WTC11 (cell line): ENCODE results near the gene ASGR1. TPM values are rescaled to one million over a fixed set of nuclear protein-coding genes. Genes with fewer than 3 reads are reported as not detected.
"Not testable (repeated sequence)": the region's sequence is repeated elsewhere in the genome, so short reads cannot be mapped to it uniquely, and the experiment has no call there.

Experiments
- ATAC-seq: fragments of 200-7000 bp; cut with Tn5 transposase; 2 replicates; pipeline ENCODE4 v1.10.0; 2021; ENCODE audit warnings: mild to moderate bottlenecking, moderate library complexity
- CTCF ChIA-PET: fragments of 300-600 bp; sonication (Branson Sonifier 250); formaldehyde crosslinking; loops from one replicate; lab custom pipeline; 2021; ENCODE audit warnings: antibody characterized with exemption; lab: Charles Lee
- POLR2A ChIA-PET: fragments of 350-600 bp; sonication (Branson Sonifier 250); formaldehyde crosslinking; loops from one replicate; lab custom pipeline; 2021; ENCODE audit warnings: antibody characterized with exemption; lab: Charles Lee
- DNase-seq: peaks from one replicate; pipeline ENCODE4 v3.0.0; 2021; ENCODE audit warnings: low spot score
- H3K27ac Mint-ChIP-seq: 2 replicates; pipeline ENCODE4 v1.8.0; 2021; ENCODE audit warnings: mixed read lengths
- H3K27me3 Mint-ChIP-seq: 2 replicates; pipeline ENCODE4 v1.8.0; 2021; ENCODE audit warnings: low read depth, mild to moderate bottlenecking, moderate library complexity, mixed read lengths
- H3K36me3 Mint-ChIP-seq: 2 replicates; pipeline ENCODE4 v1.8.0; 2021; ENCODE audit warnings: mixed read lengths
- H3K4me1 Mint-ChIP-seq: 2 replicates; pipeline ENCODE4 v1.8.0; 2022; ENCODE audit warnings: mixed read lengths
- H3K4me3 Mint-ChIP-seq: 2 replicates; pipeline ENCODE4 v1.8.0; 2021; ENCODE audit warnings: mild to moderate bottlenecking, moderate library complexity, mixed read lengths
- H3K9me3 Mint-ChIP-seq: 2 replicates; pipeline ENCODE4 v1.8.0; 2021; ENCODE audit warnings: mixed read lengths
- ATF1 ChIP-seq: sonication (generic); formaldehyde crosslinking; IDR thresholded peaks from 2 replicates; pipeline ENCODE4 v1.8.1; 2023; ENCODE audit warnings: mild to moderate bottlenecking, moderate library complexity, missing genetic modification reagents
- CREB1 ChIP-seq: sonication (generic); formaldehyde crosslinking; IDR thresholded peaks from 2 replicates; pipeline ENCODE4 v1.8.0; 2023; ENCODE audit warnings: mild to moderate bottlenecking, missing genetic modification reagents
- FOXK1 ChIP-seq: sonication (generic); formaldehyde crosslinking; IDR thresholded peaks from 2 replicates; pipeline ENCODE4 v1.8.0; 2022; ENCODE audit warnings: mild to moderate bottlenecking, moderate library complexity, missing genetic modification reagents
- GABPB1 ChIP-seq: sonication (generic); formaldehyde crosslinking; IDR thresholded peaks from 2 replicates; pipeline ENCODE4 v1.8.1; 2023; ENCODE audit warnings: mild to moderate bottlenecking, missing genetic modification reagents
- NFYB ChIP-seq: sonication (generic); formaldehyde crosslinking; conservative IDR thresholded peaks from 2 replicates; pipeline ENCODE4 v1.8.0; 2022; ENCODE audit warnings: low read depth, missing genetic modification reagents
- ZNF121 ChIP-seq: sonication (generic); formaldehyde crosslinking; IDR thresholded peaks from 2 replicates; pipeline ENCODE4 v1.8.0; 2023; ENCODE audit warnings: missing genetic modification reagents
- ZNF263 ChIP-seq: sonication (generic); formaldehyde crosslinking; IDR thresholded peaks from 2 replicates; pipeline ENCODE4 v1.8.1; 2022; ENCODE audit warnings: low read depth, mild to moderate bottlenecking, moderate library complexity, missing genetic modification reagents
- ZNF416 ChIP-seq: fragments of 250-450 bp; sonication (Bioruptor Pico); IDR thresholded peaks from 2 replicates; pipeline ENCODE4 v1.9.0; 2021; ENCODE audit warnings: mild to moderate bottlenecking, inconsistent platforms
- total RNA-seq: library from RNA; stranded (reverse); gene quantifications from 3 replicates; pipeline ENCODE4 v1.2.3, GENCODE V29; 2021
- TF ChIP-seq, protein P1 (sequence below): fragments of 250-450 bp; sonication (Bioruptor Pico); IDR thresholded peaks from 2 replicates; pipeline ENCODE4 v1.9.0; 2021; ENCODE audit warnings: mild to moderate bottlenecking, borderline replicate concordance
- TF ChIP-seq, protein P2 (sequence below): sonication (generic); formaldehyde crosslinking; IDR thresholded peaks from 2 replicates; pipeline ENCODE4 v1.8.0; 2022; ENCODE audit warnings: mild to moderate bottlenecking, missing genetic modification reagents
- TF ChIP-seq, protein P3 (sequence below): sonication (generic); formaldehyde crosslinking; IDR thresholded peaks from 2 replicates; pipeline ENCODE4 v1.8.1; 2023; ENCODE audit warnings: mild to moderate bottlenecking, missing genetic modification reagents, moderate library complexity
- TF ChIP-seq, protein P4 (sequence below): sonication (generic); formaldehyde crosslinking; IDR thresholded peaks from 2 replicates; pipeline ENCODE4 v1.8.1; 2022; ENCODE audit warnings: mild to moderate bottlenecking, missing genetic modification reagents, moderate library complexity, borderline replicate concordance
- TF ChIP-seq, protein P5 (sequence below): sonication (generic); formaldehyde crosslinking; IDR thresholded peaks from 2 replicates; pipeline ENCODE4 v1.8.0; 2022; ENCODE audit warnings: mild to moderate bottlenecking, missing genetic modification reagents
- TF ChIP-seq, protein P6 (sequence below): sonication (generic); formaldehyde crosslinking; IDR thresholded peaks from 2 replicates; pipeline ENCODE4 v1.8.1; 2023; ENCODE audit warnings: mild to moderate bottlenecking, missing genetic modification reagents, moderate library complexity

The ASGR1 gene
- total RNA-seq, 1 experiment from 2014 or later, result 13.3 TPM

DNA sequence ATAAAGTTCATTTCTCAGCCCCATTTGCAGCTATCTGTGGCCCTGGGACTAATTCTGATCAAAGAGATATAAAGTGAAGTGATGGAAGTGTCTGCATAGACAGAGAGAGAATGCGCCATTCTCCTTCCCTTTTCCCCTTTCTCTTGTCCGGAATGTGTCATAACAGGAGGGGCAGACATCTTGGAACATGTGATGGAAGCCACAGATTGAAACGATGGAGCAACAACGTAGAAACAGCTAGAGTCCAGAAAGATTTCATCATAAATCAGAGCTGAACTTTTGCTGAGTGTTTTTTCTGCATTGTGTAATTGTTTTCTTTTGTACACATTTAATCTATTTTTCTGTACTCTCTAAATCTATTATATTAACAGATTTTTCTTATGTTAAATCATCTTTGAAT, 11.3 kb downstream of the ASGR1 start:
- ATAC-seq (no peak), DNase-seq (no peak)
- H3K27ac Mint-ChIP-seq, result no peak overlapping the region
- ChIA-PET POLR2A (interaction anchor here (0.7 kb wide), 1 partner anchor 37 kb away, joined by 3 read pairs; no protein-coding TSS in a partner anchor), CTCF (interaction anchor here (1.5 kb wide), 1 partner anchor 9 kb away, joined by 6 read pairs; no protein-coding TSS in a partner anchor)
- no peak overlapping the region for H3K4me3 Mint-ChIP-seq
- H3K36me3 Mint-ChIP-seq, result peaks cover 9% of the 10 kb centered on the region
- TF ChIP-seq ZNF416 (CRISPR knock-in tag) (no peak), GABPB1 (0 out of 2 replicates have a peak, but pooled peaks have one; percentile 33)
- no peaks in the 10 kb centered on the region; the same call in none of the 2 replicates for H3K27me3 Mint-ChIP-seq
- peaks cover 4% of the 10 kb centered on the region for H3K4me1 Mint-ChIP-seq
- peaks cover 12% of the 10 kb centered on the region for H3K9me3 Mint-ChIP-seq

DNA sequence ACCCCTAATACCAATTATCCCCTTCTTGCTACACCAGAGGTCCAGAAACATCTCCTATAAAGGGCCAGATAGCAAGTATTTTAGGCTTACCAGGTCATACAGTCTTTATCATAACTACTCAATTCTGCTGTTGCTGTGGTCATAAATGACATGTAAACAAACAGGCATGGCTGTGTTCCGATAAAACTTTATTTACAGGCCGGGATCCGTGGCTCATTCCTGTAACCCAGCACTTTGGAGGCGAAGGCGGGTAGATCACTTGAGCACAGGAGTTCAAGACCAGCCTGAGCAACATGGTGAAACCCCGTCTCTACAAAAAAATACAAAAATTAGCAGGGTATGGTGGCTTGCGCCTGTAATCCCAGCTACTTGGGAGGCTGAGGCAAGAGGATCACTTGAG, 12.3 kb downstream of the ASGR1 start:
- Mint-ChIP-seq H3K27me3 (no peaks in the 10 kb centered on the region), H3K4me1 (peaks cover 4% of the 10 kb centered on the region), H3K4me3 (no peak overlapping the region), H3K27ac (no peak overlapping the region), H3K9me3 (peaks cover 12% of the 10 kb centered on the region), H3K36me3 (peaks cover 9% of the 10 kb centered on the region)
- CTCF ChIA-PET, result interaction anchor here (1.5 kb wide), 1 partner anchor 10 kb away, joined by 6 read pairs; no protein-coding TSS in a partner anchor
- ATAC-seq, result no peak
- POLR2A ChIA-PET, result no interaction called here
- no peak for TF ChIP-seq ZNF121
- no peak for TF ChIP-seq CREB1
- no peak for TF ChIP-seq FOXK1 (CRISPR knock-in tag)
- no peak for TF ChIP-seq ATF1 (CRISPR knock-in tag)
- TF ChIP-seq, protein P1, sequence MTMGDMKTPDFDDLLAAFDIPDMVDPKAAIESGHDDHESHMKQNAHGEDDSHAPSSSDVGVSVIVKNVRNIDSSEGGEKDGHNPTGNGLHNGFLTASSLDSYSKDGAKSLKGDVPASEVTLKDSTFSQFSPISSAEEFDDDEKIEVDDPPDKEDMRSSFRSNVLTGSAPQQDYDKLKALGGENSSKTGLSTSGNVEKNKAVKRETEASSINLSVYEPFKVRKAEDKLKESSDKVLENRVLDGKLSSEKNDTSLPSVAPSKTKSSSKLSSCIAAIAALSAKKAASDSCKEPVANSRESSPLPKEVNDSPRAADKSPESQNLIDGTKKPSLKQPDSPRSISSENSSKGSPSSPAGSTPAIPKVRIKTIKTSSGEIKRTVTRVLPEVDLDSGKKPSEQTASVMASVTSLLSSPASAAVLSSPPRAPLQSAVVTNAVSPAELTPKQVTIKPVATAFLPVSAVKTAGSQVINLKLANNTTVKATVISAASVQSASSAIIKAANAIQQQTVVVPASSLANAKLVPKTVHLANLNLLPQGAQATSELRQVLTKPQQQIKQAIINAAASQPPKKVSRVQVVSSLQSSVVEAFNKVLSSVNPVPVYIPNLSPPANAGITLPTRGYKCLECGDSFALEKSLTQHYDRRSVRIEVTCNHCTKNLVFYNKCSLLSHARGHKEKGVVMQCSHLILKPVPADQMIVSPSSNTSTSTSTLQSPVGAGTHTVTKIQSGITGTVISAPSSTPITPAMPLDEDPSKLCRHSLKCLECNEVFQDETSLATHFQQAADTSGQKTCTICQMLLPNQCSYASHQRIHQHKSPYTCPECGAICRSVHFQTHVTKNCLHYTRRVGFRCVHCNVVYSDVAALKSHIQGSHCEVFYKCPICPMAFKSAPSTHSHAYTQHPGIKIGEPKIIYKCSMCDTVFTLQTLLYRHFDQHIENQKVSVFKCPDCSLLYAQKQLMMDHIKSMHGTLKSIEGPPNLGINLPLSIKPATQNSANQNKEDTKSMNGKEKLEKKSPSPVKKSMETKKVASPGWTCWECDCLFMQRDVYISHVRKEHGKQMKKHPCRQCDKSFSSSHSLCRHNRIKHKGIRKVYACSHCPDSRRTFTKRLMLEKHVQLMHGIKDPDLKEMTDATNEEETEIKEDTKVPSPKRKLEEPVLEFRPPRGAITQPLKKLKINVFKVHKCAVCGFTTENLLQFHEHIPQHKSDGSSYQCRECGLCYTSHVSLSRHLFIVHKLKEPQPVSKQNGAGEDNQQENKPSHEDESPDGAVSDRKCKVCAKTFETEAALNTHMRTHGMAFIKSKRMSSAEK, result no peak
- TF ChIP-seq, all 79 proteins: peak for 0
- no peak for DNase-seq

DNA sequence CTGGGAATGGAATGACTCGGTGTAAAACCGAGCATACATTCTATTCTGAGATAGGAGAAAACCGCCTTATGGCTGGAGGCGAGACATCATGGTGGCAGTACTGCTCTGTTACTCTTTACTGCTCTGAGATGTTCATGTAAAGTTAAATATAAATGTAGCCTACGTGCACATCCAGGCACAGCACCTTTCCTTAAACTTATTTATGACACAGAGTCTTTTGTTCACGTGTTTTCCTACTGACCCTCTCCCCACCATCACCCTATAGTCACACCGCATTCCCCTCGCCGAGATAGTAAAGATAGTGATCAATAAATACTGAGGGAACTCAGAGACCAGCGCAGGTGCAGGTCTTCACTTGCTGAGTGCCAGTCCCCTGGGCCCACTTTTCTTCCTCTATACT, 19.6 kb downstream of the ASGR1 start:
- CTCF ChIA-PET, POLR2A ChIA-PET, H3K36me3 Mint-ChIP-seq, H3K4me3 Mint-ChIP-seq, H3K4me1 Mint-ChIP-seq, H3K27ac Mint-ChIP-seq, DNase-seq, H3K9me3 Mint-ChIP-seq, ATAC-seq: not testable (repeated sequence)
- H3K27me3 Mint-ChIP-seq, result peaks cover 27% of the 10 kb centered on the region

DNA sequence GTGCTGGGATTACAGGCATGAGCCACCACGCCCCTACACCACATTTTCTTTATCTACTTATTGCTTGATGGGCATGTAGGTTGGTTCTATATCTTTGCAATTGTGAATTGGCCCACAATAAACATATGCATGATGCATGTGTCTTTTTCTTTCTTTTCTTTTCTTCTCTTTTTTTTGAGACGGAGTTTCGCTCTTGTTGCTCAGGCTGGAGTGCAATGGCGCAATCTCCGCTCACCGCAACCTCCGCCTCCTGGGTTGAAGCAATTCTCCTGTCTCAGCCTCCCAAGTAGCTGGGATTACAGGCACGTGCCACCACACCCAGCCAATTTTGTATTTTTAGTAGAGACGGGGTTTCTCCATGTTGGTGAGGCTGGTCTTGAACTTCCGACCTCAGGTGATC, 20.7 kb downstream of the ASGR1 start:
- H3K36me3 Mint-ChIP-seq, H3K4me3 Mint-ChIP-seq, POLR2A ChIA-PET, H3K27ac Mint-ChIP-seq, DNase-seq, H3K4me1 Mint-ChIP-seq, CTCF ChIA-PET, H3K9me3 Mint-ChIP-seq, ATAC-seq: not testable (repeated sequence)
- H3K27me3 Mint-ChIP-seq, result peaks cover 31% of the 10 kb centered on the region

DNA sequence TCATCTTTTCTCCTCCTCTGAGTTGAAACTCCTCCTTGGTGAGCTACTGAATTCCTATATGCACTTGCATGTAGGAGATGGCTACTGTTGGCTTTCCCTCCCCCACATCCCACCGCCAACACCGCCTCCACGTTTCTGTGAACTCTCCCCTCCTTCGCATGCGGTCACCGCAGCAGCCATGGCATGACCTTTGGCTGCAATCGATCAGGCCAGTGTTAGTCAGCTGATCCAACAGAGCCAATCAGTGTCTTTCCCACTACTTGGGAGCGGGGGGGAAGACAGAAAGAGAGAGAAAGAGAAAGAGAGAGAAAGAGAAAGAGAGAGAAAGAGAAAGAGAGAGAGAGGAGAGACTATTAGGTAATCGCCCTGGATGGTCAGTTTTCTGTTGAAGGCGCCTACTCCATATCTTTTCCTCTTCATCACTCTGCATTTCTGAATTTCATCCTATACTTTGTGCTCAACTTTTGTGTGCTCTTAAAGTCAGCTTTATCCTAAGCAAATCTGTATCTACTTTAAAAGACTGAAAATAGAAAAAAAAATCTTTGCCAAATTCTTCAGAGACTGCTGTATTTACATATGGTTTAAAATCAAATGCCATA, 22.7 kb downstream of the ASGR1 start:
- ChIA-PET POLR2A (interaction anchor here (0.6 kb wide), 1 partner anchor 391 kb away, joined by 3 read pairs; no protein-coding TSS in a partner anchor), CTCF (interaction anchor here (0.9 to 1.2 kb wide), 2 partner anchors 8 to 104 kb away, joined by 3 to 4 read pairs; no protein-coding TSS in a partner anchor)
- Mint-ChIP-seq H3K36me3 (no peaks in the 10 kb centered on the region), H3K4me3 (no peak overlapping the region), H3K9me3 (peaks cover 6% of the 10 kb centered on the region; the same call in 1 of the 2 replicates), H3K27me3 (peaks cover 34% of the 10 kb centered on the region), H3K4me1 (no peaks in the 10 kb centered on the region; the same call in 1 of the 2 replicates), H3K27ac (no peak overlapping the region)
- ATAC-seq, result no peak
- DNase-seq, result no peak
- TF ChIP-seq, protein P2, sequence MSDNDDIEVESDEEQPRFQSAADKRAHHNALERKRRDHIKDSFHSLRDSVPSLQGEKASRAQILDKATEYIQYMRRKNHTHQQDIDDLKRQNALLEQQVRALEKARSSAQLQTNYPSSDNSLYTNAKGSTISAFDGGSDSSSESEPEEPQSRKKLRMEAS (CRISPR knock-in tag), result 0 out of 2 replicates have a peak, but pooled peaks have one; percentile 40
- TF ChIP-seq, protein P3, sequence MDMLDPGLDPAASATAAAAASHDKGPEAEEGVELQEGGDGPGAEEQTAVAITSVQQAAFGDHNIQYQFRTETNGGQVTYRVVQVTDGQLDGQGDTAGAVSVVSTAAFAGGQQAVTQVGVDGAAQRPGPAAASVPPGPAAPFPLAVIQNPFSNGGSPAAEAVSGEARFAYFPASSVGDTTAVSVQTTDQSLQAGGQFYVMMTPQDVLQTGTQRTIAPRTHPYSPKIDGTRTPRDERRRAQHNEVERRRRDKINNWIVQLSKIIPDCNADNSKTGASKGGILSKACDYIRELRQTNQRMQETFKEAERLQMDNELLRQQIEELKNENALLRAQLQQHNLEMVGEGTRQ (CRISPR knock-in tag), result peak; percentile 77
- TF ChIP-seq GABPB1, result peak; percentile 74
- TF ChIP-seq, protein P4, sequence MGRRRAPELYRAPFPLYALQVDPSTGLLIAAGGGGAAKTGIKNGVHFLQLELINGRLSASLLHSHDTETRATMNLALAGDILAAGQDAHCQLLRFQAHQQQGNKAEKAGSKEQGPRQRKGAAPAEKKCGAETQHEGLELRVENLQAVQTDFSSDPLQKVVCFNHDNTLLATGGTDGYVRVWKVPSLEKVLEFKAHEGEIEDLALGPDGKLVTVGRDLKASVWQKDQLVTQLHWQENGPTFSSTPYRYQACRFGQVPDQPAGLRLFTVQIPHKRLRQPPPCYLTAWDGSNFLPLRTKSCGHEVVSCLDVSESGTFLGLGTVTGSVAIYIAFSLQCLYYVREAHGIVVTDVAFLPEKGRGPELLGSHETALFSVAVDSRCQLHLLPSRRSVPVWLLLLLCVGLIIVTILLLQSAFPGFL (CRISPR knock-in tag), result peak; percentile 68; the same call in 1 of the 2 replicates
- TF ChIP-seq, protein P5, sequence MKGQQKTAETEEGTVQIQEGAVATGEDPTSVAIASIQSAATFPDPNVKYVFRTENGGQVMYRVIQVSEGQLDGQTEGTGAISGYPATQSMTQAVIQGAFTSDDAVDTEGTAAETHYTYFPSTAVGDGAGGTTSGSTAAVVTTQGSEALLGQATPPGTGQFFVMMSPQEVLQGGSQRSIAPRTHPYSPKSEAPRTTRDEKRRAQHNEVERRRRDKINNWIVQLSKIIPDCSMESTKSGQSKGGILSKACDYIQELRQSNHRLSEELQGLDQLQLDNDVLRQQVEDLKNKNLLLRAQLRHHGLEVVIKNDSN (CRISPR knock-in tag), result peak; percentile 51; the same call in 1 of the 2 replicates
- TF ChIP-seq, protein P6, sequence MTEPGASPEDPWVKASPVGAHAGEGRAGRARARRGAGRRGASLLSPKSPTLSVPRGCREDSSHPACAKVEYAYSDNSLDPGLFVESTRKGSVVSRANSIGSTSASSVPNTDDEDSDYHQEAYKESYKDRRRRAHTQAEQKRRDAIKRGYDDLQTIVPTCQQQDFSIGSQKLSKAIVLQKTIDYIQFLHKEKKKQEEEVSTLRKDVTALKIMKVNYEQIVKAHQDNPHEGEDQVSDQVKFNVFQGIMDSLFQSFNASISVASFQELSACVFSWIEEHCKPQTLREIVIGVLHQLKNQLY (CRISPR knock-in tag), result no peak
- TF ChIP-seq ZNF263, result no peak
- TF ChIP-seq NFYB (CRISPR knock-in tag), result peak; percentile 58
